ENCODE data around the gene ZBED5. TPM values are rescaled to one million over a fixed set of nuclear protein-coding genes. Genes with fewer than 3 reads are reported as not detected.

The ZBED5 gene
- total and polyA plus RNA-seq, 8 donors, result 9.0 to 54.7 (median 21.7) TPM

DNA sequence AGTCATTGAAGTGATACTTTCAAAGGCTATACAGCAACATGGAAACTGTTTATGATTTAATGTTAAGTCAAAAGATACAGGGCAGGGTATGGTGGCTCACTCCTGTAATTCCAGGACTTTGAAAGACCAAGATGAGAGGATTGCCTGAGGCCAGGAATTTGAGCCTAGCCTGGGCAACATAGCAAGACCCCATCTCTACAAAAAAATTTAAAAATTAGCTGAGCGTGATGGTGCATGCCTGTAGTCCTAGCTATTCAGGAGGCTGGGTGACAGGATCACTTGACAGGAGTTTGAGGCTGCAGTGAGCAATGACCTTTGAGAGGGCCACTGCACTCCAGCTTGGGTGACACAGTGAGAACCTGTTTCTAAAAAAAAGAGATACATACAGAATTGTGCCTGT, 39.3 kb upstream of the ZBED5 start:
- Histone ChIP-seq H3K4me1 (peaks cover 21 to 40% (median 28%) of the 10 kb centered on the region in 4 donors), H3K4me3 (no peak overlapping the region), H3K36me3 (no peaks in the 10 kb centered on the region), H3K9me3 (no peaks in the 10 kb centered on the region), H3K27ac (no peak overlapping the region), H3K27me3 (no peaks in the 10 kb centered on the region)
- intact Hi-C loops (cut with DNase I; ENCODE audit: low total_unique reads), result no loop called here
- no peak for TF ChIP-seq POLR2AphosphoS5 (IDR thresholded peaks at IDR 0.05)
- no peak for TF ChIP-seq EP300 (IDR thresholded peaks at IDR 0.05)
- TF ChIP-seq, protein P1, sequence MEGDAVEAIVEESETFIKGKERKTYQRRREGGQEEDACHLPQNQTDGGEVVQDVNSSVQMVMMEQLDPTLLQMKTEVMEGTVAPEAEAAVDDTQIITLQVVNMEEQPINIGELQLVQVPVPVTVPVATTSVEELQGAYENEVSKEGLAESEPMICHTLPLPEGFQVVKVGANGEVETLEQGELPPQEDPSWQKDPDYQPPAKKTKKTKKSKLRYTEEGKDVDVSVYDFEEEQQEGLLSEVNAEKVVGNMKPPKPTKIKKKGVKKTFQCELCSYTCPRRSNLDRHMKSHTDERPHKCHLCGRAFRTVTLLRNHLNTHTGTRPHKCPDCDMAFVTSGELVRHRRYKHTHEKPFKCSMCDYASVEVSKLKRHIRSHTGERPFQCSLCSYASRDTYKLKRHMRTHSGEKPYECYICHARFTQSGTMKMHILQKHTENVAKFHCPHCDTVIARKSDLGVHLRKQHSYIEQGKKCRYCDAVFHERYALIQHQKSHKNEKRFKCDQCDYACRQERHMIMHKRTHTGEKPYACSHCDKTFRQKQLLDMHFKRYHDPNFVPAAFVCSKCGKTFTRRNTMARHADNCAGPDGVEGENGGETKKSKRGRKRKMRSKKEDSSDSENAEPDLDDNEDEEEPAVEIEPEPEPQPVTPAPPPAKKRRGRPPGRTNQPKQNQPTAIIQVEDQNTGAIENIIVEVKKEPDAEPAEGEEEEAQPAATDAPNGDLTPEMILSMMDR (IDR thresholded peaks at IDR 0.05), result no peak
- TF ChIP-seq POLR2A (IDR thresholded peaks at IDR 0.05), result no peak
- DNase-seq, result no peak
- WGBS, 5 donors, result 98 to 100% (median 100%) methylated on average over 1 of the region's 1 CpG

DNA sequence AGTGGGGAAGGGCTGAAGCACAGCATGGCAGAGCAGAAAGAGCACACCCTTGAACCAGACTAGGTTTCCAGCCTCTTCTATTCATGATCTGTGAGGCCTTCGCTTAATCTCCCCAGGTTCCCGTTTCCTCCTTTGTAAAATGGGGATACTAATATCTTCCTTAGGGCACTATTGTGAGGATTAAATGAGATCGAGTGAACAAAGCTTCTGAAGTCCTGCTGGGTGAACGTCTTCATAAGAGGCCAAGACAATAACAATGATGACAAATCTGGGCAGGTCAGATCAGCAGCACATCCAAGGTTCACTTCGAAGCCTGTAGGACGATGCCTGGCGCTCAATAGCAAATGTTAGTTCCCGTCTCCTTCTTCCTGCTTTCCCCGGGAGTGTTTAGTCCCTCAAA, 38.6 kb upstream of the ZBED5 start:
- 80 to 89% (median 88%) methylated on average over 9 of the region's 9 CpGs for WGBS, 5 donors
- Histone ChIP-seq H3K27me3 (no peaks in the 10 kb centered on the region), H3K4me3 (no peak overlapping the region), H3K36me3 (no peaks in the 10 kb centered on the region), H3K27ac (no peak overlapping the region), H3K4me1 (peaks cover 21 to 35% (median 28%) of the 10 kb centered on the region in 4 donors), H3K9me3 (no peaks in the 10 kb centered on the region)
- no peak for DNase-seq
- intact Hi-C loops (cut with DNase I; ENCODE audit: low total_unique reads), result no loop called here
- TF ChIP-seq, protein P1 (IDR thresholded peaks at IDR 0.05), result no peak
- no peak for TF ChIP-seq EP300 (IDR thresholded peaks at IDR 0.05)

DNA sequence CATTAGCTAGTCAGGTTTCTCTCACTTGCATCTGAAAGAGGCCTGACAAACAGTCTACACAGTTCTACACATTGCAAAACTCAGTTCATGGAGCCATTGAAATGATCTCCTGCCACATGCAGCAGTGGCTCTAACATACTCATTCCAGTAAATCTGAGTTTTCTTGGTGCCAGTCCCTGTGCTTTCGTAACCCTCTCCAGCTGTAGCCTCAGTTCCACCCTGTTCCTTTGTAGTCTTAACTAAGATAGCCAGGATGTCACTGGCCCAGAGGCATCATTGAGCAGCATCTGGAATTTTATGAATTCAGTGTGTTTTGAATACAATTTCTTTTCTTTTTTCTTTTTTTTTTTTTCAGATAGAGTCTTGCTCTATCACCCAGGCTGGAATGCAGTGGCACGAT, 37.4 kb upstream of the ZBED5 start:
- H3K9me3 ChIP-seq, result peaks cover 0 to 4% (median 0%) of the 10 kb centered on the region in 4 donors
- H3K4me3 ChIP-seq, result no peak overlapping the region
- DNase-seq, result no peak
- H3K27me3 ChIP-seq, result no peaks in the 10 kb centered on the region
- 88 to 100% (median 95%) methylated on average over 2 of the region's 2 CpGs for WGBS, 5 donors
- intact Hi-C loops (cut with DNase I; ENCODE audit: low total_unique reads), result no loop called here
- peaks cover 13 to 22% (median 19%) of the 10 kb centered on the region in 4 donors for H3K4me1 ChIP-seq
- TF ChIP-seq POLR2AphosphoS5 (IDR thresholded peaks at IDR 0.05) (no peak), POLR2A (IDR thresholded peaks at IDR 0.05) (no peak), EP300 (IDR thresholded peaks at IDR 0.05) (no peak)
- TF ChIP-seq, protein P1 (IDR thresholded peaks at IDR 0.05), result no peak
- H3K36me3 ChIP-seq, result no peaks in the 10 kb centered on the region
- H3K27ac ChIP-seq, result no peak overlapping the region

DNA sequence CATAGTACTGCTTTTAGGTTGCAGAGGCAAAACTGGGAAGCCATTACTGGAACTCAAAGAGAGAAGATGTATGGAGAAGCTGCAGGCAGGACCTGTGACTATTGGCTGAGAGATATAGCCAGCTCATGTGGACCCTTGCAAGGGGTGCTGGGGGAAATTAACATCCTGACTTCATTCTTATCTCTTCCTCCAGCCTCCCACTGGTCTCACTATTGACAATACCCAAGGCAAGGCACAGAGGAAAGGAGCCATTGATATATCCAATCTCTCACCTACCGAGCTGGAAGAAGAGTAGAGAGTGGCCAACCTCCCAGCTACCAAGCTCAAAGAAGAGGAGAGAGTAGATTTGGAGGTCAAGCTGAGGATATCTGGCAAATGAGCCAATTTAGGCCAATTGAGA, 36.8 kb upstream of the ZBED5 start:
- Histone ChIP-seq H3K4me1 (peaks cover 9 to 16% (median 12%) of the 10 kb centered on the region in 4 donors), H3K4me3 (no peak overlapping the region), H3K36me3 (no peaks in the 10 kb centered on the region), H3K9me3 (peaks cover 0 to 8% (median 0%) of the 10 kb centered on the region in 4 donors), H3K27me3 (no peaks in the 10 kb centered on the region), H3K27ac (no peak overlapping the region)
- WGBS, 5 donors, result 83 to 100% (median 94%) methylated on average over 1 of the region's 1 CpG
- DNase-seq, result no peak
- TF ChIP-seq POLR2AphosphoS5 (IDR thresholded peaks at IDR 0.05), result no peak
- TF ChIP-seq, protein P1 (IDR thresholded peaks at IDR 0.05), result no peak
- TF ChIP-seq POLR2A (IDR thresholded peaks at IDR 0.05), result no peak
- TF ChIP-seq EP300 (IDR thresholded peaks at IDR 0.05), result no peak
- intact Hi-C loops (cut with DNase I; ENCODE audit: low total_unique reads), result no loop called here

Measured in stomach (tissue), 9 donors.